GM23248 (cell line): ENCODE data around the gene EPM2A. TPM values are rescaled to one million over a fixed set of nuclear protein-coding genes. Genes with fewer than 3 reads are reported as not detected.

ENCODE experiments used
- DNase-seq: peaks from one replicate; pipeline ENCODE4 v3.0.0-alpha.2; 2015
- H2AFZ ChIP-seq: fragments of 200-600 bp; sonication (generic); 2 replicates; pipeline ENCODE4 v1.6.1; 2016; ENCODE audit warnings: antibody characterized with exemption
- H3F3A ChIP-seq: fragments of 200-600 bp; sonication (generic); 2 replicates; pipeline ENCODE4 v1.6.1; 2016; ENCODE audit warnings: mild to moderate bottlenecking, antibody characterized with exemption, mixed run types; ENCODE audit not compliant: insufficient read depth
- H3K27ac ChIP-seq: fragments of 200-600 bp; sonication (generic); 2 replicates; pipeline ENCODE4 v1.5.1; 2016; ENCODE audit warnings: mild to moderate bottlenecking
- H3K27me3 ChIP-seq: fragments of 200-600 bp; sonication (generic); replicated peaks from 2 replicates; pipeline ENCODE4 v1.6.1; 2016; ENCODE audit warnings: mild to moderate bottlenecking; ENCODE audit not compliant: insufficient read depth
- H3K36me3 ChIP-seq: fragments of 200-600 bp; sonication (generic); 2 replicates; pipeline ENCODE4 v1.6.1; 2016; ENCODE audit warnings: low read depth, mild to moderate bottlenecking
- H3K4me1 ChIP-seq: fragments of 200-600 bp; sonication (generic); 2 replicates; pipeline ENCODE4 v1.6.1; 2016; ENCODE audit warnings: mild to moderate bottlenecking; ENCODE audit not compliant: insufficient read depth
- H3K4me2 ChIP-seq: fragments of 200-600 bp; sonication (generic); one replicate; pipeline ENCODE4 v1.6.1; 2016; ENCODE audit warnings: mild to moderate bottlenecking; ENCODE audit not compliant: unreplicated experiment
- H3K4me3 ChIP-seq: fragments of 200-600 bp; sonication (generic); 2 replicates; pipeline ENCODE4 v1.5.1; 2016; ENCODE audit warnings: mild to moderate bottlenecking
- H3K79me2 ChIP-seq: fragments of 200-600 bp; sonication (generic); 2 replicates; pipeline ENCODE4 v1.6.1; 2016; ENCODE audit warnings: mild to moderate bottlenecking; ENCODE audit not compliant: insufficient read depth
- H3K9ac ChIP-seq: fragments of 200-600 bp; sonication (generic); 2 replicates; pipeline ENCODE4 v1.6.1; 2016; ENCODE audit warnings: mild to moderate bottlenecking
- H3K9me2 ChIP-seq: fragments of 200-600 bp; sonication (generic); 2 replicates; pipeline ENCODE4 v1.6.1; 2016; ENCODE audit warnings: mixed run types, mild to moderate bottlenecking, moderate library complexity; ENCODE audit not compliant: insufficient read depth
- H3K9me3 ChIP-seq: fragments of 200-600 bp; sonication (generic); one replicate; pipeline ENCODE4 v1.6.1; 2017; ENCODE audit warnings: low read depth
- H4K20me1 ChIP-seq: fragments of 200-600 bp; sonication (generic); 2 replicates; pipeline ENCODE4 v1.6.0; 2016; ENCODE audit not compliant: insufficient read depth
- EZH2 ChIP-seq: fragments of 200-600 bp; sonication (generic); IDR thresholded peaks from 2 replicates; pipeline ENCODE4 v1.6.1; 2018; ENCODE audit warnings: antibody characterized with exemption, mild to moderate bottlenecking; ENCODE audit not compliant: insufficient read depth, poor library complexity, severe bottlenecking
- EZH2phosphoT487 ChIP-seq: fragments of 200-600 bp; sonication (generic); IDR thresholded peaks from 2 replicates; pipeline ENCODE4 v1.6.1; 2018; ENCODE audit warnings: antibody characterized with exemption, moderate library complexity, mild to moderate bottlenecking, low read depth; ENCODE audit not compliant: insufficient read depth
- WGBS, 2 experiments: methylation state at CpG; one replicate each; pipeline ENCODE4 v1.1.6; 2015 to 2017; ENCODE audit warnings: low lambda C conversion rate in 2 of 2, low coverage in 1 of 2; ENCODE audit errors: missing lambda C conversion rate in 2 of 2; 5-methylcytosine and 5-hydroxymethylcytosine counted together
- in situ Hi-C: fragments of 300-500 bp; cut with MboI; formaldehyde crosslinking; loops from 2 replicates; pipeline ENCODE4 v1.15.0; 2020
- polyA plus RNA-seq: library from polyadenylated mRNA; unstranded; fragments of >200 nt; fragmentation: Nextera tagmentation; extraction: Ambion mirVana; gene quantifications from 2 replicates; pipeline ENCODE4 v1.2.1, GENCODE V29; 2016
- total RNA-seq: library from RNA; depleted of rRNA; stranded (reverse); fragments of >200 nt; shearing (Covaris generic); gene quantifications from 2 replicates; pipeline ENCODE4 v1.2.3, GENCODE V29; 2014

EPM2A gene
- total and polyA plus RNA-seq, 2 experiments from 2014 or later: 2.7 to 3.5 TPM

GRCh38 chr6:145621776-145622175, 113.5 kb downstream of the EPM2A start:
- no peak for DNase-seq
- H3F3A ChIP-seq: no peaks in the 10 kb centered on the region

GRCh38 chr6:145620088-145620487, 115.2 kb downstream of the EPM2A start:
- Histone ChIP-seq H3K9me2 (no peaks in the 10 kb centered on the region), H3K79me2 (no peaks in the 10 kb centered on the region), H3K36me3 (no peaks in the 10 kb centered on the region), H3F3A (no peaks in the 10 kb centered on the region), H3K4me3 (no peak overlapping the region), H3K27ac (no peak overlapping the region), H3K9me3 (no peaks in the 10 kb centered on the region), H3K27me3 (no peaks in the 10 kb centered on the region), H2AFZ (no peak overlapping the region), H4K20me1 (no peaks in the 10 kb centered on the region), H3K9ac (no peak overlapping the region), H3K4me2 (no peak overlapping the region), H3K4me1 (no peaks in the 10 kb centered on the region)
- DNase-seq: no peak
- TF ChIP-seq EZH2phosphoT487 (no peak), EZH2 (no peak)
- in situ Hi-C loops: no loop called here
- WGBS, 2 experiments: 84 to 89% methylated on average over 7 of the region's 7 CpGs

More at GRCh38 chr6:145621776-145622175, 113.5 kb downstream of the EPM2A start:
- Histone ChIP-seq H3K4me2 (no peak overlapping the region), H3K27me3 (no peaks in the 10 kb centered on the region), H3K9me2 (no peaks in the 10 kb centered on the region), H3K9me3 (no peaks in the 10 kb centered on the region), H4K20me1 (no peaks in the 10 kb centered on the region), H3K4me3 (no peak overlapping the region), H3K36me3 (no peaks in the 10 kb centered on the region), H2AFZ (no peak overlapping the region), H3K79me2 (no peaks in the 10 kb centered on the region), H3K9ac (no peak overlapping the region), H3K4me1 (no peaks in the 10 kb centered on the region), H3K27ac (no peak overlapping the region)
- in situ Hi-C loops: no loop called here
- no peak for TF ChIP-seq EZH2phosphoT487
- TF ChIP-seq EZH2: no peak
- 90 to 93% methylated on average over 1 of the region's 1 CpG for WGBS, 2 experiments

GRCh38 chr6:145609521-145609920, 125.8 kb downstream of the EPM2A start:
- H3K9ac ChIP-seq: no peak overlapping the region
- no peaks in the 10 kb centered on the region; the same call in 1 of the 2 replicates for H3K9me2 ChIP-seq
- no peaks in the 10 kb centered on the region for H3K79me2 ChIP-seq
- H3K36me3 ChIP-seq: no peaks in the 10 kb centered on the region
- H3K27me3 ChIP-seq: no peaks in the 10 kb centered on the region
- H3F3A ChIP-seq: no peaks in the 10 kb centered on the region
- H3K4me1 ChIP-seq: no peaks in the 10 kb centered on the region
- H2AFZ ChIP-seq: no peak overlapping the region
- H4K20me1 ChIP-seq: no peaks in the 10 kb centered on the region
- H3K27ac ChIP-seq: no peak overlapping the region
- in situ Hi-C loops: no loop called here
- TF ChIP-seq EZH2 (no peak), EZH2phosphoT487 (no peak)
- no peak for DNase-seq
- no peak overlapping the region for H3K4me3 ChIP-seq
- 33 to 55% methylated on average over 1 of the region's 1 CpG for WGBS, 2 experiments
- H3K4me2 ChIP-seq: no peak overlapping the region
- no peaks in the 10 kb centered on the region for H3K9me3 ChIP-seq

GRCh38 chr6:145608850-145609249, 126.5 kb downstream of the EPM2A start:
- Histone ChIP-seq H2AFZ (no peak overlapping the region), H3K27ac (no peak overlapping the region), H3K9me2 (no peaks in the 10 kb centered on the region; the same call in 1 of the 2 replicates), H3K9me3 (no peaks in the 10 kb centered on the region), H3K4me3 (no peak overlapping the region), H3K4me2 (no peak overlapping the region), H3K79me2 (no peaks in the 10 kb centered on the region), H3K9ac (no peak overlapping the region), H3K36me3 (no peaks in the 10 kb centered on the region), H3F3A (no peaks in the 10 kb centered on the region), H4K20me1 (no peaks in the 10 kb centered on the region), H3K4me1 (no peaks in the 10 kb centered on the region), H3K27me3 (no peaks in the 10 kb centered on the region)
- in situ Hi-C loops: no loop called here
- no peak for DNase-seq
- WGBS, 2 experiments: 61 to 73% methylated on average over 1 of the region's 1 CpG
- TF ChIP-seq EZH2phosphoT487: no peak
- TF ChIP-seq EZH2: no peak

- no peaks in the 10 kb centered on the region for H3K9me3 ChIP-seq
- no peaks in the 10 kb centered on the region for H3K27me3 ChIP-seq
- no peak overlapping the region for H3K4me3 ChIP-seq
- DNase-seq: no peak
- TF ChIP-seq EZH2phosphoT487 (no peak), EZH2 (no peak)
- no peaks in the 10 kb centered on the region for H3K79me2 ChIP-seq
- H2AFZ ChIP-seq: no peak overlapping the region
- in situ Hi-C loops: no loop called here
- no peak overlapping the region for H3K9ac ChIP-seq
- H3K9me2 ChIP-seq: no peaks in the 10 kb centered on the region
- no peaks in the 10 kb centered on the region for H4K20me1 ChIP-seq
- no peaks in the 10 kb centered on the region for H3F3A ChIP-seq
- H3K4me2 ChIP-seq: no peak overlapping the region
- H3K36me3 ChIP-seq: no peaks in the 10 kb centered on the region
- no peak overlapping the region for H3K27ac ChIP-seq
- WGBS, 2 experiments: 39 to 44% methylated on average over 1 of the region's 1 CpG
- H3K4me1 ChIP-seq: no peaks in the 10 kb centered on the region
Measured at GRCh38 chr6:145603991-145604390, 131.3 kb downstream of the EPM2A start.
